ENCODE results near the gene TPBGL.
"Not testable (repeated sequence)": the region's sequence is repeated elsewhere in the genome, so short reads cannot be mapped to it uniquely, and the experiment has no call there.

The TPBGL gene

GRCh38 chr11:75273411-75274391, 33.1 kb downstream of the TPBGL start:
- no peak for DNase-seq

- not testable (repeated sequence) for DNase-seq
Measured at GRCh38 chr11:75274716-75275115, 34.1 kb downstream of the TPBGL start.

- DNase-seq = no peak
Measured at GRCh38 chr11:75275581-75275980, 35.0 kb downstream of the TPBGL start.

- DNase-seq = no peak
Measured at GRCh38 chr11:75276186-75276585, 35.6 kb downstream of the TPBGL start.

GRCh38 chr11:75276686-75277085, 36.1 kb downstream of the TPBGL start:
- DNase-seq = peak; percentile 96

- DNase-seq = no peak
Measured at GRCh38 chr11:75277211-75277805, 36.7 kb downstream of the TPBGL start.

GRCh38 chr11:75277991-75278790, 37.6 kb downstream of the TPBGL start:
- no peak for DNase-seq

- DNase-seq = no peak
Measured at GRCh38 chr11:75279273-75279672, 38.7 kb downstream of the TPBGL start.

- peak; percentile 23 for DNase-seq
Measured at GRCh38 chr11:75280227-75280701, 39.7 kb downstream of the TPBGL start.

- DNase-seq = no peak
Measured at GRCh38 chr11:75280770-75281468, 40.3 kb downstream of the TPBGL start.

GRCh38 chr11:75281469-75282095, 41.0 kb downstream of the TPBGL start:
- DNase-seq = no peak

GRCh38 chr11:75283391-75283931, 42.9 kb downstream of the TPBGL start:
- no peak for DNase-seq

GRCh38 chr11:75285776-75286360, 45.3 kb downstream of the TPBGL start:
- DNase-seq = no peak

GRCh38 chr11:75286826-75287465, 46.4 kb downstream of the TPBGL start:
- no peak for DNase-seq

GRCh38 chr11:75287579-75287978, 47.0 kb downstream of the TPBGL start:
- no peak for DNase-seq

GRCh38 chr11:75289511-75289760, 48.9 kb downstream of the TPBGL start:
- DNase-seq = no peak

- DNase-seq = no peak
Measured at GRCh38 chr11:75289919-75290318, 49.3 kb downstream of the TPBGL start.

GRCh38 chr11:75291741-75292140, 51.2 kb downstream of the TPBGL start:
- no peak for DNase-seq

GRCh38 chr11:75292943-75293342, 52.4 kb downstream of the TPBGL start:
- no peak for DNase-seq

Measured in NCI-H187 treated with DMSO at 0.1 percent for 48 hours (cell line).